Measurements from ENCODE around the gene GPX3.

The GPX3 gene

GRCh38 chr5:151025250-151025606 is 4.8 kb downstream of the GPX3 start:
- no peak for TF ChIP-seq CTCF (IDR thresholded peaks at IDR 0.05; ENCODE audit: insufficient read depth, low read depth, low read length, missing control alignments)
- no peak for DNase-seq (ENCODE audit: low read depth)
- H3K4me3 ChIP-seq (ENCODE audit: low read depth, low read length) = no peak overlapping the region

GRCh38 chr5:151026088-151026487 is 5.7 kb downstream of the GPX3 start:
- DNase-seq (ENCODE audit: low read depth) = no peak
- no peak for TF ChIP-seq CTCF (IDR thresholded peaks at IDR 0.05; ENCODE audit: insufficient read depth, low read depth, low read length, missing control alignments)
- H3K4me3 ChIP-seq (ENCODE audit: low read depth, low read length) = no peak overlapping the region

- TF ChIP-seq CTCF (IDR thresholded peaks at IDR 0.05; ENCODE audit: insufficient read depth, low read depth, low read length, missing control alignments) = no peak
- no peak overlapping the region for H3K4me3 ChIP-seq (ENCODE audit: low read depth, low read length)
- no peak for DNase-seq (ENCODE audit: low read depth)
Observed at GRCh38 chr5:151026679-151027078, 6.3 kb downstream of the GPX3 start.

GRCh38 chr5:151027961-151028479 is 7.6 kb downstream of the GPX3 start:
- DNase-seq (ENCODE audit: low read depth) = no peak
- no peak for TF ChIP-seq CTCF (IDR thresholded peaks at IDR 0.05; ENCODE audit: insufficient read depth, low read depth, low read length, missing control alignments)
- H3K4me3 ChIP-seq (ENCODE audit: low read depth, low read length) = no peak overlapping the region

- H3K4me3 ChIP-seq (ENCODE audit: low read depth, low read length) = no peak overlapping the region
- no peak for DNase-seq (ENCODE audit: low read depth)
- no peak for TF ChIP-seq CTCF (IDR thresholded peaks at IDR 0.05; ENCODE audit: insufficient read depth, low read depth, low read length, missing control alignments)
Observed at GRCh38 chr5:151028717-151029116, 8.3 kb downstream of the GPX3 start.

GRCh38 chr5:151029179-151030055 is 9.0 kb downstream of the GPX3 start:
- no peak for TF ChIP-seq CTCF (IDR thresholded peaks at IDR 0.05; ENCODE audit: insufficient read depth, low read depth, low read length, missing control alignments)
- DNase-seq (ENCODE audit: low read depth) = no peak
- no peak overlapping the region for H3K4me3 ChIP-seq (ENCODE audit: low read depth, low read length)

- TF ChIP-seq CTCF (IDR thresholded peaks at IDR 0.05; ENCODE audit: insufficient read depth, low read depth, low read length, missing control alignments) = no peak
- no peak for DNase-seq (ENCODE audit: low read depth)
- no peak overlapping the region for H3K4me3 ChIP-seq (ENCODE audit: low read depth, low read length)
Observed at GRCh38 chr5:151030056-151030336, 9.6 kb downstream of the GPX3 start.
